Glomerular endothelial cell (primary cell): ENCODE data around the gene AMELY. TPM values are rescaled to one million over a fixed set of nuclear protein-coding genes. Genes with fewer than 3 reads are reported as not detected.

Source experiments
- total RNA-seq: library from RNA; depleted of rRNA; stranded (reverse); fragments of >200 nt; gene quantifications from 2 replicates; pipeline ENCODE4 v1.2.3, GENCODE V29; 2015

AMELY gene
- total RNA-seq, 1 donor from 2014 or later: not detected

Other genes starting within 250 kb of the AMELY start
- not detected in 2 replicates for gene TBL1Y, start 1.1 kb downstream of the AMELY start, total RNA-seq